LHCN-M2 (cell line): Measurements from ENCODE around the gene TMEM185A. TPM values are rescaled to one million over a fixed set of nuclear protein-coding genes. Genes with fewer than 3 reads are reported as not detected.
"Not testable (repeated sequence)": the region's sequence is repeated elsewhere in the genome, so short reads cannot be mapped to it uniquely, and the experiment has no call there.

Experiments
- DNase-seq: peaks from one replicate; pipeline ENCODE4 v3.0.0-alpha.2; 2012; ENCODE audit warnings: low read depth
- polyA plus RNA-seq: library from polyadenylated mRNA; unstranded; fragments of >200 nt; gene quantifications from one replicate; pipeline ENCODE4 v1.2.1, GENCODE V29; 2012; ENCODE audit warnings: missing spikeins
- total RNA-seq: library from RNA; depleted of rRNA; stranded (reverse); fragments of >200 nt; gene quantifications from 2 replicates; pipeline ENCODE4 v1.2.3, GENCODE V29; 2014; rRNA removed

The TMEM185A gene
- 10.4 and 11.0 TPM in 2 replicates for total RNA-seq
- polyA plus RNA-seq: 11.1 TPM

DNA sequence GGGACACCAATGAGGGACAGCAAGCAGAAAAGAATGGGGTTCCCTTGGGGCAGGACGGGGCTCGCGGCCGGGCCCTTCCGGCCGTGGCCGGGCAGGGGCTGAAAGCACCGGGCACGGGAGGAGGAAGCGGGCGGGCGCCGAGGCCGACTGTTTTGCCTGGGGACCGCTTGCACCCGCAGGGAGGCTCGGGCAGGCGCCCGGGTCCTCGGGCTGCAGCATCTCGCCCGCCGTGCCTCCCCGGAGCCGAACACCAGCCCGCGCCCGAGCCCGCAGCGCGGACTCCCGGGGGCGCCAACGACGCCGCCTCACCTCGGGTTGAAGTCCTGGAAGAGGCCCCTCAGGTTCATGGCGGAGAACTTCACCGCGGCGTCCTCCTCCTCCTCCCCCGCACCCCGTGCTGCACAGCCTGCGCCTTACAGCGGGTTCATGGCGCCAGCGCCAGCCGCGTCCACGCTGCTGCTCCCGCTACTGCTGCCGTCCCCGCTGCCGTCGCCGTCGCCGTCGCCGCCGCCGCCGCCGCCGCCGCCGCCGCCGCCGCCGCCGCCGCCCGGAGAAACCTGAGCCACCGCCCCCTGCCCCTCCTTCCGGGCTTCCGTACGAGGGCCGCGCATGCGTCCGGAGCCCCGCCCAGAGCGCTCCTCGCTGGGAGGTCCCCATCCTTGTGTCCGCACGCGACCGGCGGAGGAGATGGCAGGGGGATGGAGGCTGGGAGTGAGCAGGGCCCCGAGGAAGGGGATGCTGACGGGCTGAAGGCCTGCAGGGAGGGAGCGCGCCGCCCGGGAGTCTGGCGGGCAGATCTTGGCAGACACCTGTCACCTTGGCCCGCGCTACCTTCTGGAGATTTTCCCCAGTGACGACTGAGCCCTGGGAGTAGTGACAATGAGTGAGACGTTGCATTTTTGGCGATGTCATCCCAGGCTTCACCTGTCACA lies at the start of gene TMEM185A:
Gene TMEM185A (minus strand): TSS at position 559 of the 932 bp plus-strand sequence. CDS start 212 bp downstream, at position 347.
- DNase-seq: peak; percentile 28

DNA sequence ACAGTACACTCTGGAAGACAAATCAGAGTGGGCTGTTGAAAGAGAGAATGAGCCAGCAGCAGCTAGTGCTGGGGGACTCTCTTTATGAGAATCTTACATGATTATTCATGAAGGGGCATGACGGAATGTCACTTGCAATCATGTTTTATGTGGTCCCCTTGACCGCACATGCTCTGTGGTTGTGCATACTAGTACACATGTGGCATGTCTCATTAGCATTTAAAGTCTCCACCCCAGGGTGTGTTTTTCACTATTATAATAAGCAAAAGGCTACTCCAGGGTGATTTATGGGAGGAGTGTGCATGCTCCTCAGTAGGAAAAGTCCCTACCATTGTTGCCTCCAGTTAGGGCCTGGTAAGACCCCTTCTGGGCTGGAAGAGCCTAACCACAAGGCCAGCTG lies 49.6 kb upstream of the TMEM185A start:
- DNase-seq: no peak

DNA sequence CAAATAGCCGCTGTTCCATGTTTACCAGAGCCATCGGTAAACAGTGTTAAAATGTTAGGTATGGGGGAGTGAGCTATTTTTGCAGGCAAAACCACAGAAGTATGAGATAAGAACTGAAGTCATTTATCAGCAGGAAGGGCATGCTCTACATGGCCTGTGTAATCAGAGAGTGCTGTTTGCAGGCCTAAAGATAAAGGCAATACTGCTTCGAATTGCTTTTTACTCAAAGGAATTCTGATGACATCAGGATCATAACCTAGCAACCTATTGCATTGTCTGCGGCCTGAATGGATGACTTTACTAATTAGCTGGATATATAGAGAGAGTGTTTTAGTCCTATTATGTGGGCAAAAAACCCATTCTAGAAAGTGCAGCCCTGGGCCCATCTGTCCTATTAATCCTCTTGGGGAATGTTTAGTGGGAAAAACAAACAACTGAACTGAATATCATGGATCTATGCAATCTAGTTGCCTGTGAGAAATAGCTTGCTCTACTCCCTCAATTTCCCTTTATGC lies 47.6 kb upstream of the TMEM185A start:
- not testable (repeated sequence) for DNase-seq

DNA sequence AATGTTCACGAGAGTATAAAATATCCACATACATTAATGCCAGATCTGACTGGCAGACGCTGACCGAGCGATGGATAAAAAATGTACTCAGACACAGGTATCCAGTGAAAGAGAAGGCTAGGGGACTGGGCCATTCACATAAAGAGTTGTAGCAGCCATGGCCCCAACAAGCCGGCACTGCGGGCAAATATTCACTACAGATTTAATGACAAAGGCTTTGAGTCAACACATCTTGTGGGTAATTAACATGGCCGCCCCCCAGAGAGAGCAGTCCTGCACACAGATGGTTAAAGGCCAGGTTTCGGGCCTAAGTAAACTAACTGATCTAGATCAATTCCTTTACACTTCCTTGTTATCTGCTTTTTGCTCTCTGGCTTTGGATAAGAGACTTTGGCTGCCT lies 44.0 kb upstream of the TMEM185A start:
- not testable (repeated sequence) for DNase-seq

DNA sequence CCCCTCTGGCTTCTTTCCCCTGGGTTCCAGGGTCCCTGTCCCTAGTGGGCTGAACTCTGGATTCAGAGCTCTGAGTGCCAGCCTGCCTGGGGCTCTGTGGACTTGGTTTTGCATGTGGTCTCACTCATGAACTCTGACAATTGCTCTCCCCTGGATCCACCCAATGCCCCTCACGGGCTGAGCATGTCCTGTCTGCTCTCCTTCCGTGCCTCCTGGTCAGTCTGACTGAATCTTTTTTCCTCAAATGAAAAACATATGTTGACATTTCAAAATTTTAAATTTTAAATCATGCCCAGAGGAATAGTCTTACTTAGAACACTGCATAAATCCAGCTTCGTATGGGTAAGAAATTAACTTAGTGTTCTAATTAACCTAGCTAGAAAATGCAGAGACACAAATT lies 43.5 kb upstream of the TMEM185A start:
- not testable (repeated sequence) for DNase-seq

DNA sequence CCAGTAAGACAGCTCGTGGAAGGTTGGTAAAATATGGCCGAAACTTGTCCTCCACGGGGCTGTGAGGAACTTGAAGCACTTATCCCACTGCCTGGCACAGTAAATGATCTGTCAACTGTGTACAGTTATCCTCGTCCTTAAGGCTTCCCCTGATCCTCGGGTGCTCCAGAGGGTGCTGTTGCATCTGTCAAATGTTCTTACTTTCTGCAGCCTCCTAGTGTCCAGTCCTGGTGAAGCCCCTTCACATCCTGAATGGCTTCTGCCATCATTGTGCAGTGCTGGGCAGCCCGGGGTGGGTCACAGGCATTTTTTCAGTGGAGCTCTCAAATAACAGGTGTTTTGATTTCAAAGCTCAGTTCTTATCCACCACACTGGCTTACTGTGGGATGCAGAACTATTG lies 29.0 kb upstream of the TMEM185A start:
- DNase-seq: not testable (repeated sequence)

DNA sequence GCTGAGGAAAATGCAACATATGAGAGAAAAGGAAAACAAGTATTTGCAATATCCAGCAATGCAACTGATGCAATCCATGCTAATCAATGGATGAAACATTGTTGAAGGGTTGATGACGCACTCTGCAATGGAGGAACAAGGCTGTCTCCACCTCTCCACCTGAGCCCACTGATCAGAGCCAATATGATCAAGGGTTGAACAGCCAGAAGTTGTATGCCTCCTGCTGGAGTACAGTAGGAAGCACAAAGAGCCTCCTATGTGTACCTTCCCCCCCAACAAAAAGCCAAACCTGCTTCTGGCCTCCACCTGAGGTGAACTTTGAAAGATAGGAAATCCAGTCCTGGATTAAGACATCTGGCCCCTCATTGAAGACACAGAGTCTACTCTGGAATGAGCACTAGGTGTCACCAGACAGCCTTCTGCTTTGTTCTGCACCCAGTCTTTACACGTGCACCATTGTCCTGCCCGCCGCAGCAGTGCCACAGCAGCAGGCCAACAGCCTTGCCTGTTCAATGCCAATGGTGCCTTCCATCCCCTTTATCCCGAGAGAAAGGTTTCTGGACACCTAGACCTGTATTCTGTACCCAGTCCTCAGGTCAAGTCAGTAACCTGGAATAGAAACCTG lies 24.8 kb upstream of the TMEM185A start:
- not testable (repeated sequence) for DNase-seq

DNA sequence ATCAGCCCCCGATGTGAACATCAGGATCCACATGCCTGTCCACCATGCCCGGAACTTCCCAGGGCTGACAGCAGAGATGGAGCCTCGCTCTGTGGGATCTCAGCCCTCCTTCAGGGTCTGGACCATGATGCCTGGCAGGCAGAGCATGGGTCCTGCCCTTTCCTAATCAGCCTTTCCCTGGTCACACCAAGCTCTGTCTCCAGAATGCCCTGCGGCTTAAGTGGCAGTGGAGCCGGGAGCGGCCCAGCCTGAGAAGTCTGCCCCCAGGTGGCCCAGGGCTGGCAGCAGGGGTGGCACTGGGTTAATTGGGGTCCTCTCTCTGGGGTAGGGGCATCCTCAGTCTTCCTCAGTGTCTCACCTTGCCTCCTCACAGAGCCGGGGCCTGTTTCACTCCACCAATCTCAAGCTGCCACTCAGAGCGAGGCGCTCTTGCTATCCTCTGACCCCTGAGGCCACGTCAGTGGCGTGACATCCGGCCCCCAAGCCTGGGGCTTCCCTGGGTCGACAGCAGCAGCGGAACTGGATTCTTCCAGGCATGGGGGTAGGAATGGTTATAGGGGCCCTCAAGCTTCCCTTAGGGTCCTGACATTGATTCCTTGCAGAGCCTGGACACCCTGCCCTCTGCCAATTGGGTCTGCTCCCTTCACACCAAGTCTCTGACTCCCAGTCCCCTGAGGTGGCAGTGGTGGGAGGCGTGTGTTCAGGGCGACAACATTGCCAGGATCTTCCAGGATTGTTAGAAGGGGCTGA lies 20.8 kb upstream of the TMEM185A start:
- no peak for DNase-seq

DNA sequence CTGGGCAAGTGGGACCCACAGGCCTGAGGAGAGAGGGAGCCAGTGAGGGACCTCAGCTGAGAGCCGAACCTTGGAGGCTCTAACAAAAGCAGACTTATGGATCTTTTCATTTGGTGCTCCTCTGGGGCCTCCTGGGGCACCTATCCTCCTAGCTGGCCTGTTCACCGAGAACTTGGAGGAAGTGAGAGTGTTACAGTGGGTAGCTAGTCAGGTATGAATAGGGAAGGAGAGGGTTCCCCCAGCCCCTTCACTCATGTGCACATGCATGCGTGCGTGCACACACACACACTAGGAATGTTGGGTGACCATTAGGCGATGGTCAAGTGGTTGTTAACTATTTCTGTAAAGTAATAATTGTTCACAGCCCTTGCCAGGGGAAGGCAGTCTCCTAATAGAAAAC lies 18.6 kb upstream of the TMEM185A start:
- no peak for DNase-seq

DNA sequence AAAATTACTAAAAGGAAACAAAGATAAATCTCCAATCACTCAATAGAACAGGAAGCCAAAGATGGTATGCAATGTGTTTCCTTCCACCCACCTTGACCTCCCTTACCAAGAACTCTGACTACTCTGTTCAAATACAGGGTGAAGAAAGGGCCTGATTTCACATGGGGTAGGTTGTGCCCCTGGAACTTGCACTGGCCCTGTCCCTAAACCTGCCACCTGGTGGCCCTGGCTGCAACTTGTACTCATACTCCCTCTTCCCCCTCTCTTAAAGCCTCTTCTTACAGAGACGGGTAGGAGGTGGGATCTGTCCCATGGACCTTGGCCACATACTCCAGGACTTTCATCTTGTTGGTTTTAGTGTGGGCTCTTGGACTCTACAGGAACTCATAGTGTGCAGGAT lies 17.3 kb upstream of the TMEM185A start:
- DNase-seq: no peak

DNA sequence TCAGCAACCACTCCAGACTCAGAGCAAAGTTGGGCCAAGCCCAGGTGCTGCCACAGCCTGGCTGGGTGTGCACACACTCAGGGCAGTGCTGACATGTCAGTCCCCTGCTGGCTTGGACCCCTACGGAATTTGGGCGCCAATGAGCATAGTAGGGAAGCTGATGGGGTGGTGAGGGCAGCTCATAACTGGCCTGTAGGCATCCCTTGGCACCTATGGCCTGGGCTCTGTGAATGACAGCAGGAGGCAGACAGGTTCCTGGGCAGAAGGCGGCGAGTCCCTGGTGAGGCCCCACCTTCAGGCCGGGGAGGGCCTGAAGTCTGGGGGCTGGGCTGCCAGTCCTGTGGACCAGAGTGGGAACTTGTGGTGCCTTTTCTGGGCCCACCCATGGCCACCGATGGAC lies 15.9 kb upstream of the TMEM185A start:
- no peak for DNase-seq

DNA sequence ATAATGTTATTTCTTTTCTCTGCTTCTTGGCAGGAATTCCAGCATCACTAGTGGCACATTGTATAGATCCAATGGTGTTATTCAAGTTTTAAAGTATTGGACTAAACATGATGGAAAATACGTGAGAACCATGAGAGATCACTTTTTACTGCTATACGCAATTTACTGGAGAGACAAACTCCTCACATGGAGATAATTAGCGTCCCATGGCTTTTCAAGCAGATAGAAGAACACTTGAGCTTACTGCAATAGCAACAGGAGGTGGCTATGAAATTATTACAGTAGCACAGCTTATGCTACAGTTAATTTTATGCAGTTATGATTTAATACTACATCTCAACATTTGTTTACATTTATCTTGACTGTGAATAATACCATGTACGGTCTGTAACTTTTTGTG lies 11.9 kb upstream of the TMEM185A start:
- DNase-seq: no peak

DNA sequence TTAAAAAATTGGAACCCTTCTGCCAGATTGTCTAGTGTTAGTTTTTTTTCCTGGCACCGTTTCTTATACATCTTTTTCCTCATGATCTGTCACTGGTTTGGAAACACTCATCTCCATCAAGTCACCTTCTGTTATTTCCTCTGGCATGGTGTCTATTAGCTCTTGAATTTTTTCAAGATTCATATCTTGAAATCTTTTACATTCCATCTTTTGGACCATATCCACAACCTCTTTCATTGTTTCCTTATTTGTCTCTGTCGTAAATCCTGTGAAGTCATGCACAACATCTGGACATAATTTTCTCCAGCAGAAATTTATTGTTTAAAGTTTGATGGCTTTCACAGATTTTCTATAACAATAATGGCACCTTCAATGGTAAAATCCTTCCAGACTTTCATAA lies 10.2 kb upstream of the TMEM185A start:
- DNase-seq: no peak

DNA sequence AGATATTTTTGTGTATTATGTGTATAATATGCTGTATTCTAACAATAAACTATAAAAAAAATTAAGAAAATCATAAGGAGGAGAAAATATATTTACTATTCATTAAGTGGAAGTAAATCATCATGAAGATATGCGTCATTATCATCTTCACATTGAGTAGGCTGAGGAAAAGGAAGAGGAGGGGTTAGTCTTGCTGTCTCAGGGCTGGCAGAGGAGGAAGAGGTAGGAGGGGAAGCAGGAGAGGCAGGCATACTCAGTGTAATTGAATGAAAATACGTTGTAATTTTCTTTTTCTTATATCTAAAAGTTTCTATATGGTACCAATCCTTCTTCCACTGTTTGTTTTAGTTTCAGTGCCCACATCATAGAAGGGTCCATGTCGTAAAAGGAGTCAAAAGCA lies 9.8 kb upstream of the TMEM185A start:
- DNase-seq: no peak

DNA sequence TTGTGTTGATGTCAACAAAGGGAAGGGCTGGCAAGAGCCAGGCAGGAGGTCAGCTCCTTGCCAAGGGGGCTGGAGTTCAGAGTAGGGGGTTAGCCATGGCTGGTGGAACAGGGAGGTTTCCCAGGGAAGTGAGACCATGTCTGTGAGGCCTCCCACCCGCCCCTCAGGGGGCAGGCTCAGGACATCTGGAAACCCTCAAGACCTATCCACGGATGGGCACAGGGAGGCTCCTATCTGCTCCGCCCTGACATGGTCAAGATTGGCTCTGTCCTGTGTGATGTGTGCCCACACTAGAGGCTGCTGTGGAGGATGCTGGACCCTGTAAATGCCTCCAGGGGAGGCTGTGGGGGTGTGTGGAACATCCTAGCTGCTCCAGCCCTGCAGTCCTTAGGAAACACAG lies 8.0 kb upstream of the TMEM185A start:
- DNase-seq: no peak

DNA sequence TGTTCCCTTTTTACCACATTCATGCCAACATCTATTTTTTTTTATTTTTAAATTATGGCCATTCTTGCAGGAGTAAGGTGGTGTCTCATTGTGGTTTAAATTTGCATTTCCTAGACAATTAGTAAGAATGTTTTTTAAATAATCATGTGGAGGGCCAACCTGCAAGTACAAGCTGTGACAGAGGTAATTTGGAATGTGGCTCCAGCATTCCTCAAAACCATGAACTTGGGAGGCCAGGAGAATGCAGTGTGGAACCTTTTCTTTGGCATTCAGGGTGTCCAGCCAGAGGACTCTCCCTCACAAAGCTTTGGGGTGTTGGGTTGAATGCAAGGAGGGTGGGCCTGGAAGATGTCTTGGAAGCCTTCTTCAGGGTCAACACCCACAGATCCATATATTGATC lies 7.3 kb upstream of the TMEM185A start:
- DNase-seq: no peak

DNA sequence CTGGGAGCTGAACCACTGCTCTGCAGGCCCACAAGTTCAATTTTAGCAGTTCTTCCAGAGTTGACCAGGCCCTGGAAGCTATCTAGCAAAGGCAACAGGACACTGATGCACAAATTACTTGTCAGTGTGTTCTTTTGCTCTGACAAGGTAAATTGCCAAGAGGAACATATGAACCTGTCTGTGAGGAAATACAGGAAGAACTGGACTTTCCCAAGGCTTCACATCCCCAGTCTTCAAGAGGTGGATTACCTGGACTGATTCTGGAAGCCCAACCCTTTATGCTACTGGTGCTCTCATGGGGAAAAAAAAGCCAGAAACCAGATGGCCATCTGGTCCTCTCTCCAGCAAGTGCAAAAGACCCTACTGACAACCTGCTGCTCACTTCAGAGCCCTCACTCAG lies 1.9 kb upstream of the TMEM185A start:
- DNase-seq: no peak

DNA sequence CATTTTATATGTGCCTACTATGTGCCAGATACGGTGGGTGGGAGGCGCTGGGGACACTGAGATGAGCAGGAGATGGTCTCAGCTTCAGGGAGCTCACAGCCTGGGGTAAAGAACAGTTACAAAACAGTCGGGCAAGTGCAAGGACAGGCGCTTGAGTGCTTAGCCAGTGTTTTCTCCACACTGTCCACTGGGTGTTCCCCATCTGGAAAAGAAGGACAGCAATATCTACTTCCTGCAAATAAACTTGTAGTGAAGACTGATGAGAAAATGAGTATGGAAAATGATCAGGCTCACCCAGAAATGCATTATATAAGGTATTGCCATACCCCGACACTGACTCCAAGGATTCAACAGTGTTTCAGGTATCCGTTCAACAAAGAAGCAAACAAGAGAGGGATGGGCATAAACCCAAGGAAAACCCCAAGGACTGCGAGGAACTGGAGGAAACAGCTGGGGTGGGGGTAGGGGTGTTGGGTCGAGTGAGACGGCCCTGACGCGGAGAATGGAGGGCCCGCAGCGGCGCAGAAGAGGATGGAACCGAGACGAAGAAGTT lies 835 bp downstream of the TMEM185A start:
- peak; percentile 45 for DNase-seq

DNA sequence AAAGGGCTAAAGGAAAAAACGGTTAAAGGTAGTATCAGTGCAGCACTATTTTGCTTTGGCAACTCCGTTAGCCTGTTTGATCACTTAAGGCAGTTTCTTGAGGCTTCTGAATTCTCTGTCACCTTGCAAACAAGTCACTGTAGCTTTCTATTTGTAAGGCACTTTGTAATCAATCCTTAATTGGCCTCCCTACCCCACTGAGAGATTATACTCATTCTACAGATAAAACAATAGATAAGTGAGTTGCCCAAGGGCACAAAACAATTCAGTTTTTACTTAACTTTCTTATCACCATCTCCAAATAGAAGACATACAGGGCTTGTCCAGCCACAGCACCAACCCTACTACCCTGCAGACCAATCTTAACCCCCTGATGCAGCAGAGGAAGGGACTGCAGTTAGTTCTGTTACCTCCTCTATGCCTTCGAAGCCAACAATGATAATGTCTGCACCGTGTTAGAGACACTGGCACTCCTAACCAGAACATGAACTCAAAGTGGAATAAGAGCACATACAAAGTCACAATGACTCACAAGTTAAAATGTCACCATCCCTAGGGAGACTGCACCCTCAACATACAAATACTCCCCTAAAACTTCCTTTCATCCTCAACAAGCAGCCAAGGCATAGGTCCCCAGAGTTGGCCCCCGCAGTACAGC lies 1.7 kb downstream of the TMEM185A start:
- no peak for DNase-seq

DNA sequence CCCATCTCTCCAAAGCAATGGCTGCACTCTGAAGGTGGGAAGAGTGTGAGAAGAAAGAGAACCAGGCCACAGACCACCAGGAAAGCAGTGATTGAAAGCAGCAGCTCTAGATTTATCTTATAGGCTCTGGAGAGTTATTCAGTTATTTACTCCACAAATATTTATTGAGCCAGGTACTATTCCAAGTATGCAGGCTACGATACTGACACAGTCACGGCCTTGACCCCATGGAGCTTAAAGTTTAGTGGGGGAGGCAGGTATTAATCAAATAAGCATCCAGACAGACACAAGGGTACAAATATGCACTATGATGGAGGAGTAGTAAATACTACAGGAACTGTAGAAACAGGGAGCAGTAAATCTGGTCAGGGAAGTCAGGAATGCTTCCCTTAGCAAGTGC lies 2.8 kb downstream of the TMEM185A start:
- no peak for DNase-seq

DNA sequence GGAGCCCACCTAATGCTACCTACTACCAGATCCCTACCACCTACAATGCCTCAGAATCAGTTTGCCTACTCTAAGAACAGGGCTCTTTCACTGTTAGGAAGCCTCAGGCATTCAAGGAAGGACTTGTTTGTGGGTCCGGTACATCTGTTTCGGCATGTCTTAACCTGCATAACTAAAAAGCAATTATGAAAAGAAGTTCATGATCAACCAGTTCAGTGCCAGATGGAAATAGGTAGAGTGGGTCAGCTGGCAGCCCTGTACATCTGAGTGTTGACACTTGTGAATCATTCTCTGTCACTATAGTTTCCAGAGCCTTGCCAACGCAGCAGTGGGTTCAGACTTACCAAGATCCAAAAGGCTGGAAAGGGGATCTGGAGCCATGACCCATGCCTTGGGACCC lies 3.3 kb downstream of the TMEM185A start:
- DNase-seq: no peak
